ENCODE data around the gene YEATS4. TPM values are rescaled to one million over a fixed set of nuclear protein-coding genes. Genes with fewer than 3 reads are reported as not detected.

Gene YEATS4
- total RNA-seq, 2 experiments from 2014 or later: 26.2 TPM

- DNase-seq: no peak
- no peak overlapping the region for H3K27ac Mint-ChIP-seq
- CTCF ChIA-PET: no interaction called here
- no peak for ATAC-seq (ENCODE audit: poor library complexity)
- POLR2A ChIA-PET: interaction anchor here (1.5 kb wide), 1 partner anchor 22 kb away, joined by 6 read pairs; no protein-coding TSS in a partner anchor
- H3K36me3 ChIP-seq (ENCODE audit: insufficient read depth, low read length): no peaks in the 10 kb centered on the region
- no peak overlapping the region for H3K27ac ChIP-seq (ENCODE audit: low read depth in 1 of 2, low read length in 2 of 2)
- no peak for TF ChIP-seq CTCF (IDR thresholded peaks at IDR 0.05)
- H3K4me1 Mint-ChIP-seq (ENCODE audit: low read depth): peaks cover 5% of the 10 kb centered on the region
- peaks cover 5% of the 10 kb centered on the region for H3K27me3 Mint-ChIP-seq
- H3K36me3 Mint-ChIP-seq (ENCODE audit: low read depth): no peaks in the 10 kb centered on the region
- no peaks in the 10 kb centered on the region for H3K9me3 Mint-ChIP-seq
- H3K9me3 ChIP-seq (ENCODE audit: control insufficient read depth in 1 of 2, insufficient read depth in 1 of 2, low read length in 2 of 2): no peaks in the 10 kb centered on the region
- no peaks in the 10 kb centered on the region for H3K27me3 ChIP-seq (ENCODE audit: control insufficient read depth in 1 of 2, insufficient read depth in 2 of 2, low read length in 2 of 2)
- H3K4me3 Mint-ChIP-seq: no peak overlapping the region
- H3K4me3 ChIP-seq (ENCODE audit: low read length): no peak overlapping the region
- peaks cover 3% of the 10 kb centered on the region for H3K4me1 ChIP-seq (ENCODE audit: insufficient read depth, low read length)
- intact Hi-C loops (cut with DNase I, micrococcal nuclease): loop anchor here (10.0 kb wide), 2 partner anchors 198 to 1222 kb away; no protein-coding TSS in a partner anchor
These were observed 6.6 kb upstream of the YEATS4 start for GRCh38 chr12:69352904-69353303.

GRCh38 chr12:69354172-69354555 lies 5.4 kb upstream of the YEATS4 start:
- Histone ChIP-seq H3K27me3 (ENCODE audit: control insufficient read depth in 1 of 2, insufficient read depth in 2 of 2, low read length in 2 of 2) (no peaks in the 10 kb centered on the region), H3K9me3 (ENCODE audit: control insufficient read depth in 1 of 2, insufficient read depth in 1 of 2, low read length in 2 of 2) (no peaks in the 10 kb centered on the region), H3K27ac (ENCODE audit: low read depth in 1 of 2, low read length in 2 of 2) (no peak overlapping the region), H3K4me3 (ENCODE audit: low read length) (no peak overlapping the region), H3K36me3 (ENCODE audit: insufficient read depth, low read length) (no peaks in the 10 kb centered on the region), H3K4me1 (ENCODE audit: insufficient read depth, low read length) (peaks cover 3% of the 10 kb centered on the region)
- H3K9me3 Mint-ChIP-seq: no peaks in the 10 kb centered on the region
- no peak for DNase-seq
- H3K27me3 Mint-ChIP-seq: peaks cover 5% of the 10 kb centered on the region
- POLR2A ChIA-PET: no interaction called here
- no peaks in the 10 kb centered on the region for H3K36me3 Mint-ChIP-seq (ENCODE audit: low read depth)
- no peak overlapping the region for H3K4me3 Mint-ChIP-seq
- H3K27ac Mint-ChIP-seq: no peak overlapping the region
- ATAC-seq (ENCODE audit: poor library complexity): no peak
- H3K4me1 Mint-ChIP-seq (ENCODE audit: low read depth): peaks cover 8% of the 10 kb centered on the region
- intact Hi-C loops (cut with DNase I, micrococcal nuclease): loop anchor here (10.0 kb wide), 2 partner anchors 199 to 1221 kb away; no protein-coding TSS in a partner anchor
- TF ChIP-seq CTCF (IDR thresholded peaks at IDR 0.05): no peak
- CTCF ChIA-PET: interaction anchor here (0.6 kb wide), 1 partner anchor 145 kb away, joined by 3 read pairs; no protein-coding TSS in a partner anchor

GRCh38 chr12:69354556-69355187 lies 4.9 kb upstream of the YEATS4 start:
- H3K9me3 Mint-ChIP-seq: no peaks in the 10 kb centered on the region
- no peak overlapping the region for H3K4me3 Mint-ChIP-seq
- H3K36me3 ChIP-seq (ENCODE audit: insufficient read depth, low read length): no peaks in the 10 kb centered on the region
- H3K4me3 ChIP-seq (ENCODE audit: low read length): no peak overlapping the region
- ATAC-seq (ENCODE audit: poor library complexity) (no peak), DNase-seq (no peak)
- no peaks in the 10 kb centered on the region for H3K9me3 ChIP-seq (ENCODE audit: control insufficient read depth in 1 of 2, insufficient read depth in 1 of 2, low read length in 2 of 2)
- H3K27me3 ChIP-seq (ENCODE audit: control insufficient read depth in 1 of 2, insufficient read depth in 2 of 2, low read length in 2 of 2): no peaks in the 10 kb centered on the region
- H3K4me1 Mint-ChIP-seq (ENCODE audit: low read depth): peaks cover 13% of the 10 kb centered on the region
- peaks cover 5% of the 10 kb centered on the region for H3K27me3 Mint-ChIP-seq
- intact Hi-C loops (cut with DNase I, micrococcal nuclease): loop anchor here (5.0 to 10.0 kb wide), 4 partner anchors 200 to 1220 kb away; partner anchors contain the start of gene CCT2 (in 1 of the 2)
- H3K27ac Mint-ChIP-seq: no peak overlapping the region
- ChIA-PET CTCF (interaction anchor here (0.6 kb wide), 1 partner anchor 145 kb away, joined by 3 read pairs; no protein-coding TSS in a partner anchor), POLR2A (no interaction called here)
- H3K36me3 Mint-ChIP-seq (ENCODE audit: low read depth): no peaks in the 10 kb centered on the region
- H3K4me1 ChIP-seq (ENCODE audit: insufficient read depth, low read length): peaks cover 7% of the 10 kb centered on the region
- no peak overlapping the region for H3K27ac ChIP-seq (ENCODE audit: low read depth in 1 of 2, low read length in 2 of 2)
- no peak for TF ChIP-seq CTCF (IDR thresholded peaks at IDR 0.05)

Data from CD4-positive, alpha-beta T cell (primary cell).